Type B pancreatic cell (in vitro differentiated cells): Measurements from ENCODE around the gene FBXO15. TPM values are rescaled to one million over a fixed set of nuclear protein-coding genes. Genes with fewer than 3 reads are reported as not detected.
A peak's percentile ranks its signal among the peaks of the same experiment; 100 is the strongest.

Experiments used
- DNase-seq: peaks from one replicate; pipeline ENCODE4 v3.0.0; 2021; ENCODE audit warnings: mixed read lengths; ENCODE audit not compliant: unreplicated experiment; ENCODE audit errors: extremely low spot score
- H3K27ac Mint-ChIP-seq: 2 replicates; pipeline ENCODE4 v1.8.0; 2021; ENCODE audit warnings: mild to moderate bottlenecking, mixed read lengths
- H3K27me3 Mint-ChIP-seq: 2 replicates; pipeline ENCODE4 v1.8.0; 2021; ENCODE audit warnings: mixed read lengths
- H3K36me3 Mint-ChIP-seq: 2 replicates; pipeline ENCODE4 v1.8.0; 2021; ENCODE audit warnings: mixed read lengths
- H3K4me1 Mint-ChIP-seq: one replicate; pipeline ENCODE4 v1.8.0; 2021; ENCODE audit warnings: mixed read lengths; ENCODE audit not compliant: unreplicated experiment
- H3K4me3 Mint-ChIP-seq: 2 replicates; pipeline ENCODE4 v1.8.0; 2021; ENCODE audit warnings: mild to moderate bottlenecking, mixed read lengths
- H3K9me3 Mint-ChIP-seq: 2 replicates; pipeline ENCODE4 v1.8.0; 2021; ENCODE audit warnings: mixed read lengths
- total RNA-seq: library from RNA; stranded (reverse); gene quantifications from 2 replicates; pipeline ENCODE4 v1.2.1, GENCODE V29; 2021; ENCODE audit warnings: low replicate concordance
- TF ChIP-seq, protein P1 (sequence below): fragments of 200-600 bp; sonication (generic); conservative IDR thresholded peaks from 2 replicates; pipeline ENCODE4 v1.5.0; 2021; ENCODE audit warnings: antibody characterized with exemption, mild to moderate bottlenecking

FBXO15 gene
- total RNA-seq, 1 donor from 2014 or later: 4.7 TPM

DNA sequence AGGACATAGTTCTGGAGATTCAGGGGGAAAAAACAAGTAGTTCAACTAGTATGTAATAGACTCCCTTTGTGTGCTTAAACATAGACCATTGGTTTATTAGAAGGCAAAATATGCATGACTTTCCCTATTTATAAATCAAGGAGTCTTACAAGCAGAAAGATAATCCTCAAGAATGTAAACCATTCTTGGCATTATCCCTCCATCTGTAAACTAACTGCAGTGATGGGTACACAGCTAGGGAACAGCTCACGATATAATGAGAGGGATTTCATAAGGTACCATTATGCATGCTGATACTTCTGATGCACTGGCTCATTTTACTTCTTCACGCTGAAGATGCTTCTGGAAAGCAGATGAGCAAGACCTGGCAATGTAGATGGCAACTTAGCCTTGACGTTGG lies 878 bp downstream of the FBXO15 start:
- H3K27ac Mint-ChIP-seq: peak overlapping the region; percentile 79
- H3K4me3 Mint-ChIP-seq: peak overlapping the region; percentile 99
- TF ChIP-seq, protein P1, sequence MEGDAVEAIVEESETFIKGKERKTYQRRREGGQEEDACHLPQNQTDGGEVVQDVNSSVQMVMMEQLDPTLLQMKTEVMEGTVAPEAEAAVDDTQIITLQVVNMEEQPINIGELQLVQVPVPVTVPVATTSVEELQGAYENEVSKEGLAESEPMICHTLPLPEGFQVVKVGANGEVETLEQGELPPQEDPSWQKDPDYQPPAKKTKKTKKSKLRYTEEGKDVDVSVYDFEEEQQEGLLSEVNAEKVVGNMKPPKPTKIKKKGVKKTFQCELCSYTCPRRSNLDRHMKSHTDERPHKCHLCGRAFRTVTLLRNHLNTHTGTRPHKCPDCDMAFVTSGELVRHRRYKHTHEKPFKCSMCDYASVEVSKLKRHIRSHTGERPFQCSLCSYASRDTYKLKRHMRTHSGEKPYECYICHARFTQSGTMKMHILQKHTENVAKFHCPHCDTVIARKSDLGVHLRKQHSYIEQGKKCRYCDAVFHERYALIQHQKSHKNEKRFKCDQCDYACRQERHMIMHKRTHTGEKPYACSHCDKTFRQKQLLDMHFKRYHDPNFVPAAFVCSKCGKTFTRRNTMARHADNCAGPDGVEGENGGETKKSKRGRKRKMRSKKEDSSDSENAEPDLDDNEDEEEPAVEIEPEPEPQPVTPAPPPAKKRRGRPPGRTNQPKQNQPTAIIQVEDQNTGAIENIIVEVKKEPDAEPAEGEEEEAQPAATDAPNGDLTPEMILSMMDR: no peak
- H3K27me3 Mint-ChIP-seq: peaks cover 3% of the 10 kb centered on the region
- no peaks in the 10 kb centered on the region for H3K9me3 Mint-ChIP-seq
- peaks cover 22% of the 10 kb centered on the region for H3K4me1 Mint-ChIP-seq
- H3K36me3 Mint-ChIP-seq: no peaks in the 10 kb centered on the region
- no peak for DNase-seq

DNA sequence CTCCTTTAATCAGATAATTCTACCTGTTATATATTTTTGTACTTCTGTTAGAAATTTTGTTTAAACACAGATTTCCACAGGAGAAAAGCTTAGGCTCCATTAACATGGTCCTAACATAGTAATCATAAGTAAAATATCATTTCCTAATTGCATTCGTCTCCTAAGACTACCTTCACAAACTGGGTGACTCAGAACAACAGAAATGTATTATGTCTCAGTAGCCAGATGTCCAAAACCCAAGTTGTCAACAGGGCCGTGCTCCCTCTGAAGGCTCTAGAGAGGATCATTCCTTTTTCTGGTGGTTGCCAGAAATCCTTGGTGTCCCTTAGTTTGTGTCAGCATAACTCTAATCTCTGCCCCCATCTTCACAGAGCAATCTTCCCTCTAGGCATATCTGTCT lies 5.4 kb downstream of the FBXO15 start:
- H3K9me3 Mint-ChIP-seq: no peaks in the 10 kb centered on the region
- peaks cover 18% of the 10 kb centered on the region for H3K27me3 Mint-ChIP-seq

GRCh38 chr18:74141667-74142066 lies 6.0 kb downstream of the FBXO15 start:
- H3K36me3 Mint-ChIP-seq: no peaks in the 10 kb centered on the region

More for the DNA sequence above, 5.4 kb downstream of the FBXO15 start:
- peaks cover 3% of the 10 kb centered on the region for H3K4me1 Mint-ChIP-seq
- DNase-seq: no peak
- H3K27ac Mint-ChIP-seq: no peak overlapping the region
- TF ChIP-seq, protein P1: no peak
- H3K36me3 Mint-ChIP-seq: no peaks in the 10 kb centered on the region
- no peak overlapping the region for H3K4me3 Mint-ChIP-seq

DNA sequence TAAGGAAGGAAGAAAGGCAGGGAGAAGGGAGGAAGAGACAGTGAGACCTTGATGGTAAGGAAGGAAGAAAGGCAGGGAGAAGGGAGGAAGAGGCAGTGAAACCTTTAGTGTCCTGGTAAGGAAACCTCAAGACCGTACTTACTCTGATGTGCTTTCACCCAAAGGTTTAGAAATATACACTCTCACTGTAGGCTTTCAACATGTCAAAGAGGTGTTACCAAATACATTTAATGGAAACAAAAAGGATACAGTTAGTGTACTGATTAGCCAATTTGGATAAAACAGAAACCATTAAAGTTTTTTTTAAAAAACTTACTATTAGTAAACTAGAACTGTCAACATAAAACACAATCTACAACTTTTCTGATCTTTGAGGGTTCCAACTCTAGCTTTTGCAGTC lies 7.1 kb downstream of the FBXO15 start:
- Mint-ChIP-seq H3K27me3 (peaks cover 18% of the 10 kb centered on the region), H3K36me3 (no peaks in the 10 kb centered on the region), H3K4me1 (no peaks in the 10 kb centered on the region), H3K9me3 (no peaks in the 10 kb centered on the region), H3K27ac (no peak overlapping the region), H3K4me3 (no peak overlapping the region)
- TF ChIP-seq, protein P1: no peak
- DNase-seq: no peak

More at GRCh38 chr18:74141667-74142066, 6.0 kb downstream of the FBXO15 start:
- DNase-seq: no peak
- Mint-ChIP-seq H3K4me3 (no peak overlapping the region), H3K27me3 (peaks cover 18% of the 10 kb centered on the region), H3K27ac (no peak overlapping the region), H3K9me3 (no peaks in the 10 kb centered on the region), H3K4me1 (no peaks in the 10 kb centered on the region)
- TF ChIP-seq, protein P1: no peak

DNA sequence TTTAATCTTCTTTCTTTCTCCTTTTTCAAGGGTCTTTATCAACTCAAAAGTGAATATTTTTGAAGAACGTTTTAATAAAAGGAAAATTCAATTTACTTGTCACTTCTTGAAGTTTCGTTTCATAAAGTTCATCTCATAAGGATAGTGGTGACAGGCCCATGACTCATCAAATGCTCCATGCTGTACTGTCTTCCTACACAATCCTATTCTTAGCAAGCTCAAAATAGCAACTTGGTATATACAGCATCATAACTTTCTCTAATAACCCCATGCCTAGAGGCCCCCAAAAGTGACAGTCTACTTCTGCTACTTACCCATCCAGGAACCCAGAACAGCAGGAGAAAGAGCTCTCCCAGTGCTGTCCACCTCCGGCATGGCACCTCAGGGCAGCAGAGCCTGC lies 7.7 kb downstream of the FBXO15 start:
- Mint-ChIP-seq H3K36me3 (no peaks in the 10 kb centered on the region), H3K9me3 (no peaks in the 10 kb centered on the region), H3K4me3 (no peak overlapping the region), H3K4me1 (no peaks in the 10 kb centered on the region), H3K27me3 (peaks cover 18% of the 10 kb centered on the region), H3K27ac (no peak overlapping the region)
- DNase-seq: no peak
- TF ChIP-seq, protein P1: no peak

DNA sequence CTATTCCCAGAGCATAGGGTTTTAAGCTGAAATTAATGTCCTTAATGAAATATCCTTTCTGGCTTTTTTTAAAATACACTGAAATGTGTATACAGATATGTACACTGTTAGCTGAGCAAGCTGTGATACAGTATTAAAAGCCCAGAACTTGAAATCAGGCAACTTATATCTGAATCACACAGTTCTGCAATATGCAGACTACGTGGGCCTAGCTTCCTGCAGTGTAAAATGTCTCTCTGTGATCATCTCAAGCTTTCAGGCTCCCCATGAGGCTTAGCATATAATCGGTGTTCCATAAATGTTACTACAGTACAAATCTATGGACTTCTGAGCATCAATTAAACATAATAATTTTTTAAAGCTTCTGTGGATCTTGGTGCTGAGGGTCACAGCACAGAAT lies 8.2 kb downstream of the FBXO15 start:
- H3K4me1 Mint-ChIP-seq: no peaks in the 10 kb centered on the region
- DNase-seq: no peak

More for the DNA sequence above, 8.2 kb downstream of the FBXO15 start:
- H3K9me3 Mint-ChIP-seq: no peaks in the 10 kb centered on the region
- no peaks in the 10 kb centered on the region for H3K36me3 Mint-ChIP-seq
- H3K4me3 Mint-ChIP-seq: no peak overlapping the region
- TF ChIP-seq, protein P1: no peak
- no peak overlapping the region for H3K27ac Mint-ChIP-seq
- H3K27me3 Mint-ChIP-seq: peaks cover 18% of the 10 kb centered on the region
